GM21786 (cell line): Measurements from ENCODE around the gene BUD31.

Experiments
- ATAC-seq: cut with Tn5 transposase; IDR thresholded peaks from one replicate; pipeline ENCODE4 v1.9.1; 2021; ENCODE audit not compliant: unreplicated experiment

Gene BUD31

GRCh38 chr7:99461221-99461620, 52.5 kb downstream of the BUD31 start:
- ATAC-seq: no peak

GRCh38 chr7:99465421-99465768, 56.6 kb downstream of the BUD31 start:
- no peak for ATAC-seq

- no peak for ATAC-seq
These were observed 59.7 kb downstream of the BUD31 start for GRCh38 chr7:99468336-99468918.
